ENCODE measurements around the gene KSR1.

DNA sequence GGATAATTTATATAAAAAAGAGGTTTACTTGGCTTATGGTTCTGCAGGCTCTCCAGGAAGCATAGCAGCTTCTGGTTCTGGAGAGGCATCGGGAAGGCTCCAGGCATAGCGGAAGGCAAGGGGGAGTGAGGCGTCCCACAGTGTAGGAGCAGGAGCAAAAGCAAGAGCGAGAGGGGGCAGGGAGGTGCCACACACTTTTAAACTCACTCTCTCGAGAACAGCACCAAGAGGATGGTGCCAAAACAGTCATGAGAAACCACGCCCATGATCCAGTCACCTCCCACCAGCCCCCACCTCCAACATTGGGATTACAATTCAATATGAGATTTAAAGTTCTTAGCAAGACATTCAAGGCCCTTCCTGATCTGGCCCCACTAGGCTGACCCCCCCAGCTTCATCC, 124.8 kb downstream of the KSR1 start:
- TF ChIP-seq, protein P1, sequence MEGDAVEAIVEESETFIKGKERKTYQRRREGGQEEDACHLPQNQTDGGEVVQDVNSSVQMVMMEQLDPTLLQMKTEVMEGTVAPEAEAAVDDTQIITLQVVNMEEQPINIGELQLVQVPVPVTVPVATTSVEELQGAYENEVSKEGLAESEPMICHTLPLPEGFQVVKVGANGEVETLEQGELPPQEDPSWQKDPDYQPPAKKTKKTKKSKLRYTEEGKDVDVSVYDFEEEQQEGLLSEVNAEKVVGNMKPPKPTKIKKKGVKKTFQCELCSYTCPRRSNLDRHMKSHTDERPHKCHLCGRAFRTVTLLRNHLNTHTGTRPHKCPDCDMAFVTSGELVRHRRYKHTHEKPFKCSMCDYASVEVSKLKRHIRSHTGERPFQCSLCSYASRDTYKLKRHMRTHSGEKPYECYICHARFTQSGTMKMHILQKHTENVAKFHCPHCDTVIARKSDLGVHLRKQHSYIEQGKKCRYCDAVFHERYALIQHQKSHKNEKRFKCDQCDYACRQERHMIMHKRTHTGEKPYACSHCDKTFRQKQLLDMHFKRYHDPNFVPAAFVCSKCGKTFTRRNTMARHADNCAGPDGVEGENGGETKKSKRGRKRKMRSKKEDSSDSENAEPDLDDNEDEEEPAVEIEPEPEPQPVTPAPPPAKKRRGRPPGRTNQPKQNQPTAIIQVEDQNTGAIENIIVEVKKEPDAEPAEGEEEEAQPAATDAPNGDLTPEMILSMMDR (IDR thresholded peaks at IDR 0.05 in 2 of 3, conservative IDR thresholded peaks at IDR 0.05 in 1 of 3; ENCODE audit: control insufficient read depth in 2 of 3, extremely low read depth in 1 of 3, insufficient read depth in 1 of 3, low read depth in 3 of 3, low read length in 3 of 3), result no peak
- TF ChIP-seq POLR2AphosphoS5 (IDR thresholded peaks at IDR 0.05; ENCODE audit: low read length) (no peak), BCL11A (IDR thresholded peaks at IDR 0.05; ENCODE audit: low read depth, low read length) (no peak), CHD4 (IDR thresholded peaks at IDR 0.05) (no peak), RAD21 (IDR thresholded peaks at IDR 0.05; ENCODE audit: insufficient read depth, low read depth, low read length) (no peak), EZH2 (IDR thresholded peaks at IDR 0.05; ENCODE audit: borderline replicate concordance, control insufficient read depth, low read depth, low read length) (no peak), EP300 (IDR thresholded peaks at IDR 0.05; ENCODE audit: borderline replicate concordance in 1 of 2, control insufficient read depth in 1 of 2, low read depth in 2 of 2, low read length in 2 of 2) (no peak)

Measured in GM12878 (cell line).